Chondrocyte (in vitro differentiated cells): ENCODE measurements around the gene TIGD1. TPM values are rescaled to one million over a fixed set of nuclear protein-coding genes. Genes with fewer than 3 reads are reported as not detected.
A peak's percentile ranks its signal among the peaks of the same experiment; 100 is the strongest.

ENCODE experiments used
- DNase-seq: peaks from one replicate; pipeline ENCODE4 v3.0.0; 2021; ENCODE audit warnings: mixed read lengths, low spot score
- H3K27ac Mint-ChIP-seq: one replicate; pipeline ENCODE4 v1.8.0; 2021; ENCODE audit warnings: mild to moderate bottlenecking, moderate library complexity, mixed read lengths; ENCODE audit not compliant: unreplicated experiment
- H3K27me3 Mint-ChIP-seq: 2 replicates; pipeline ENCODE4 v1.8.0; 2021; ENCODE audit warnings: low read depth, mixed read lengths
- H3K36me3 Mint-ChIP-seq: 2 replicates; pipeline ENCODE4 v1.8.0; 2021; ENCODE audit warnings: low read depth, mixed read lengths
- H3K4me1 Mint-ChIP-seq: 2 replicates; pipeline ENCODE4 v1.8.0; 2021; ENCODE audit warnings: low read depth, mild to moderate bottlenecking, mixed read lengths
- H3K4me3 Mint-ChIP-seq: one replicate; pipeline ENCODE4 v1.8.0; 2021; ENCODE audit warnings: mild to moderate bottlenecking, moderate library complexity, mixed read lengths; ENCODE audit not compliant: unreplicated experiment
- H3K9me3 Mint-ChIP-seq: 2 replicates; pipeline ENCODE4 v1.8.0; 2021; ENCODE audit warnings: low read depth, mixed read lengths
- long read RNA-seq: library from polyadenylated mRNA; stranded (forward); transcript quantifications from one replicate; pipeline ENCODE4 v2.0.0, GENCODE V29; 2021
- total RNA-seq: library from RNA; stranded (reverse); gene quantifications from 3 replicates; pipeline ENCODE4 v1.2.1, GENCODE V29; 2021
- TF ChIP-seq, protein P1 (sequence below): fragments of 200-600 bp; sonication (generic); IDR thresholded peaks from 2 replicates; pipeline ENCODE4 v1.5.0; 2021; ENCODE audit warnings: antibody characterized with exemption, mild to moderate bottlenecking, moderate library complexity

Gene TIGD1
- 3.2 to 6.7 TPM (median 3.3 TPM) in 3 replicates for total RNA-seq
- long read RNA-seq, partial matches to known transcripts: 0 of 1 reads
- long read RNA-seq, other reads (novel, unspliced or antisense): 0 of 1 reads

DNA sequence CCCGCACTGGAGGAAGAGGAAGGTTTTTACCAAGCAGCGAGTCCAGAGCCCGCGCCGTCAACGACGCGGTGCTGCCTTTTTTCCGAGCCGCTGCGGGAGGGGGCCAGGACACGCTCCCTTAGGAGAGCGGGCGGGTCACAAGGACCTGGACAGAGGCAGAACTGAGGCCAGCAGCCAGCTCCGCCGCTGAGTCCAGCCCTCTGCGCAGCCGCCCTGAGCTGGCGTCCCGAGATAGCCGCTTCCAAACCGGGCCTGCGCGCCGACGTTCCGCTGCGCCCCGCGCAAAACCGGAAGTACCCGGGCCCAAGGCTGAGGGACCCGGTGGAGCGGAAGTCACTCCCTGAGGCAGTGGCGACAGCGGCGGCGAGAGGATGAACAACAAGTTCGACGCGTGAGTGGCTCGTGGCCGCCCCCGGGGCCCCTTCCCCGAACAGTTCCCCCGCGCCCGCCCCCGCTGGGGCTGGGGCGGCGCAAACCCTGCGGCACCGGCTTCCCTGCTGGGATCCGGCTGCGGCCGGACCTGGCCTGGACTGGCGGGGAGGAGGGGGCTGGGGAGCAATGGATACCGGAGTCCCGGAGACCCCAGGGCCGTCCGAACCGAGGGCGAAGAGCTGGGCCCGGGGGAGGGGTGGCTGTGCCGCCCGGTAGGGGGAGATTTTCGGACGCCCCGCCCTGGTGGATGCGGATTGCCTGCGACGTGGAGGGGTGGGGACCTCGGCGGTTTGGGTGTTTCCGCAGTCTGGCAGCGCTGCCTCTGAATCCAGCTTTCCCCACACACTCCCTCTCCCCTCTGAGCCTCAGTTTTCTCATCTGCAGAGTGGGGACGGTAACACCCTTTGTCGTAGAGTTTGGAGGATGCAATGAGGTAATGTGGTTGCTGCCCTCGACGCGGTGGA, at the start of gene TIGD1, which contains the start of gene EIF4E2:
TSS of gene TIGD1 (minus strand) at position 204 of the 896 bp plus-strand sequence. CDS start 675 bp downstream, outside the sequence.
TSS of gene EIF4E2 (plus strand) at position 336 of the 896 bp plus-strand sequence. CDS start at position 372, 36 bp downstream.
- H3K4me1 Mint-ChIP-seq: peaks cover 47% of the 10 kb centered on the region
- peak; percentile 98 for DNase-seq
- H3K27me3 Mint-ChIP-seq: no peaks in the 10 kb centered on the region
- H3K9me3 Mint-ChIP-seq: peaks cover 7% of the 10 kb centered on the region
- peak within 1 kb of the TSS; percentile 97 for H3K27ac Mint-ChIP-seq
- peaks cover 8% of the 10 kb centered on the region for H3K36me3 Mint-ChIP-seq
- H3K4me3 Mint-ChIP-seq: peak within 1 kb of the TSS; percentile 97
- TF ChIP-seq, protein P1, sequence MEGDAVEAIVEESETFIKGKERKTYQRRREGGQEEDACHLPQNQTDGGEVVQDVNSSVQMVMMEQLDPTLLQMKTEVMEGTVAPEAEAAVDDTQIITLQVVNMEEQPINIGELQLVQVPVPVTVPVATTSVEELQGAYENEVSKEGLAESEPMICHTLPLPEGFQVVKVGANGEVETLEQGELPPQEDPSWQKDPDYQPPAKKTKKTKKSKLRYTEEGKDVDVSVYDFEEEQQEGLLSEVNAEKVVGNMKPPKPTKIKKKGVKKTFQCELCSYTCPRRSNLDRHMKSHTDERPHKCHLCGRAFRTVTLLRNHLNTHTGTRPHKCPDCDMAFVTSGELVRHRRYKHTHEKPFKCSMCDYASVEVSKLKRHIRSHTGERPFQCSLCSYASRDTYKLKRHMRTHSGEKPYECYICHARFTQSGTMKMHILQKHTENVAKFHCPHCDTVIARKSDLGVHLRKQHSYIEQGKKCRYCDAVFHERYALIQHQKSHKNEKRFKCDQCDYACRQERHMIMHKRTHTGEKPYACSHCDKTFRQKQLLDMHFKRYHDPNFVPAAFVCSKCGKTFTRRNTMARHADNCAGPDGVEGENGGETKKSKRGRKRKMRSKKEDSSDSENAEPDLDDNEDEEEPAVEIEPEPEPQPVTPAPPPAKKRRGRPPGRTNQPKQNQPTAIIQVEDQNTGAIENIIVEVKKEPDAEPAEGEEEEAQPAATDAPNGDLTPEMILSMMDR: peak; percentile 69

DNA sequence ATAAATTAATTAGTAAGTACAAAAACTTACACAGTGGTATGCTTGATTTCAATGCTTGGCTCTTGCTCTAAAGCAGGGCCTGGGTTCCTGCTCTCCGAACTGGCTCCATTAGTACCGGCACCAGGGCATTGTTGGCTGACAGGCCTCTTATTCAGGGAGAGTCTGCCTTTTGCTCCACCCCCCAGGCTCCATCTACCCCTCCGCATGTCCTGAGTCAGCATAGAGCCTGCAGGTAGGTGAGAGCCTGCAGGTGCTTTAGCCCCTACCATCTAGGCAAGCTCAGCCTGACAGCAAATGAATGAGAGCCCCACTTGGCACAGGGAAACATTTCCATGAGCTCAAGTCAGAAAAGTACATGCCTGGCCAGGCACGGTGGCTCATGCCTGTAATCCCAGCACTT, 47.9 kb upstream of the TIGD1 start:
- H3K9me3 Mint-ChIP-seq: peaks cover 5% of the 10 kb centered on the region
- no peak overlapping the region for H3K27ac Mint-ChIP-seq
- H3K36me3 Mint-ChIP-seq: no peaks in the 10 kb centered on the region
- peaks cover 1% of the 10 kb centered on the region for H3K4me1 Mint-ChIP-seq
- TF ChIP-seq, protein P1: no peak
- DNase-seq: no peak
- H3K4me3 Mint-ChIP-seq: no peak overlapping the region
- H3K27me3 Mint-ChIP-seq: no peaks in the 10 kb centered on the region

DNA sequence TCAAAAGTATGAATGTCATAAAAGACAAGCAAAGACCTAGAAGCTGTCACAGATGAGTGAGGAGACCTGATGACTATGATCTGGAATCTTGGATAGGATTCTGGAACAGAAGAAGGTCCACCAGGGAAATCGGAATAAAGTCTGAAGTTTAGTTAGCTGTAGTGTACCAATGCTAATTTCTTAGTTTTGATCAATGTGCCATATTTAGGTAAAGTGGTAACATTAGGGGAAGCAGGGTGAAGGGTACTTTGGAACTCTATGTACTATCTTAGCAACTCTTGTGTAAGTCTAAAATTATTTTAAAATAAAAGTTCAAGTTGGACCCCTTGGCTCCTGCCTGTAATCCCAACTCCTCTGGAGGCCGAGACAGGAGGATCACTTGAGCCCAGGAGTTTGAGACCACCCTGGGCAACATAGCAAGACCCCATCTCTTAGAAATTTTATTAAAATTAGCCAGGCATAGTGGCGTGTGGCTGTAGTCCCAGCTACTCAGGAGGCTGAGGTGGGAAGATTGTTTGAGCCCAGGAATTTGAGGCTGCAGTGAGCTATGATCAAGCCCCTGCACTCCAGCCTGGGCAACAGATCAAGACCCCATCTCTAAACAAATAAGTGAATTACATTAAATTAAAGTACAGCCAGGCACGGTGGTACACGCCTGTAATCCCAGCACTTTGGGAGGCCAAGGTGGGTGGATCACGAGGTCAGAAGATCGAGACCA, 47.2 kb upstream of the TIGD1 start:
- H3K36me3 Mint-ChIP-seq: no peaks in the 10 kb centered on the region
- no peaks in the 10 kb centered on the region for H3K27me3 Mint-ChIP-seq

DNA sequence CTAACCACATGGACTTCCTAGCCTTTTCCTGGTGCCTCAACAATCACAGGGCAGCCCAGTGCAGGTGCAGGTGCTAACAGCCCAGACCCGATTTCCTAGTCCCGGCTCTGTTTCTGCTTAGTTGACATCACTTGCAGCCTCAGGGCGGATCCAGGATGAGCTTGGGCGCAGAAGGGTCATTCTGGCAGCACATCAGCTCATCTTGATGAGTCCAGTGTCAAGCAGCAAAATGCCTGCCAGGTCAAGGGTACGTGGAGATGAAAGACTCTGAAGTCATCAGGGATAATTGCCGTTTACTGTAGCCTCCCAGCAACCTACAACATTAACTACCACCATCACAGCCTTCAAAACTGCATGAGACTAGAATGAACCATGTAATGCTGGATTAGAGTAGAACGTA, 43.6 kb upstream of the TIGD1 start:
- Mint-ChIP-seq H3K36me3 (peaks cover 1% of the 10 kb centered on the region), H3K27me3 (no peaks in the 10 kb centered on the region), H3K9me3 (peaks cover 5% of the 10 kb centered on the region), H3K4me1 (peaks cover 9% of the 10 kb centered on the region), H3K4me3 (no peak overlapping the region), H3K27ac (no peak overlapping the region)
- no peak for DNase-seq
- TF ChIP-seq, protein P1: no peak

More for the DNA sequence above, 47.2 kb upstream of the TIGD1 start:
- TF ChIP-seq, protein P1: no peak
- no peak overlapping the region for H3K4me3 Mint-ChIP-seq
- H3K9me3 Mint-ChIP-seq: peaks cover 5% of the 10 kb centered on the region
- DNase-seq: no peak
- peaks cover 7% of the 10 kb centered on the region for H3K4me1 Mint-ChIP-seq
- no peak overlapping the region for H3K27ac Mint-ChIP-seq

DNA sequence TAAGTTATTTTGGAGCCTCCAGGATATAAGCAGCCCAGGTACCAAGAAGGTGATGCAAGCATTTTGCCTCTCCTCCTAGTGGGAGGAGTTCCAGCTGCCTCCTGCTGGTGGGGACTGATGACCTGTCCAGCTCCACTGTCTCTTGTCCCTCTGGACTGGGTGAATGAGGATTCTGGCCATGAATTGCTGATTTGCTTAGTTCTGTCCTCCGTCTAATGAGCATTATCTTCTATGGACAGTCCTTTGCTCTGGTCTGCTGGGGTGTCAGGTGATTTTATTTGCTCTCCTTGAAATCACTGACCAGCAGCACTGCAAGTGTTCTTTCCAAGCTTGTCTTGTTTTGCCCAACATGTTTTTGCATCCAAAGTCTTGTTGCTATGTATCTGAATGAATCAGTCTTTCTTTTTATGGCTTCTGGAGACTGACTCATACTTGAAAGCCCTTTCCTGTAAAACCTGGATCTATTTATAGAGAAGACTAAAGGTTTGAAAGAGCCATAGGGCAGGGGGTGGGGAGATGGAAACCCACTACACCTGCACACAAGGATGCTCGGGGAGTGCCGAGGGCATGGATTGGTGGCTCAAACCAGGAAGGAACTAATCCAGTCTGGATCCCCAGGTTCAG, 42.5 kb upstream of the TIGD1 start:
- TF ChIP-seq, protein P1: peak; percentile 29
- peak overlapping the region; percentile 72 for H3K27ac Mint-ChIP-seq
- H3K4me3 Mint-ChIP-seq: no peak overlapping the region

More for the DNA sequence above, 42.5 kb upstream of the TIGD1 start:
- Mint-ChIP-seq H3K9me3 (peaks cover 5% of the 10 kb centered on the region), H3K4me1 (peaks cover 17% of the 10 kb centered on the region), H3K27me3 (no peaks in the 10 kb centered on the region), H3K36me3 (peaks cover 1% of the 10 kb centered on the region)
- DNase-seq: no peak
